ENCODE measurements around the gene TRAPPC5.

DNA sequence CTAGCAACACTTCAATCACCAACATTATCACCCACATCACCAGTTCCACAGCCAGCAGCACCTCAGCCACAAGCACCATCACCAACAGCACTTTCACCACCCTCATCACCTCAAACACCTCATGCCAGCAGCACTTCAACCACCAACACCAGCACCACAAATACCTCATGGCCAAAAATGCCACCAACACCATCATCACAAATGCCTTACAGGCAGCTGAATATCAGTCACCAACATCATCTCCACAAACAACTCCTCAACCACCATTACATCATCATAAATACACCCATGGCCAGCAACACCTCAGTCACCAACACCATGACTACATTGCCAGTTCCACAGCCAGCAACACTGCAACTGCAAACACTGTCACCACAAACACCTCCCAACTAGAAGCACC, 10.9 kb downstream of the TRAPPC5 start:
- TF ChIP-seq, protein P1, sequence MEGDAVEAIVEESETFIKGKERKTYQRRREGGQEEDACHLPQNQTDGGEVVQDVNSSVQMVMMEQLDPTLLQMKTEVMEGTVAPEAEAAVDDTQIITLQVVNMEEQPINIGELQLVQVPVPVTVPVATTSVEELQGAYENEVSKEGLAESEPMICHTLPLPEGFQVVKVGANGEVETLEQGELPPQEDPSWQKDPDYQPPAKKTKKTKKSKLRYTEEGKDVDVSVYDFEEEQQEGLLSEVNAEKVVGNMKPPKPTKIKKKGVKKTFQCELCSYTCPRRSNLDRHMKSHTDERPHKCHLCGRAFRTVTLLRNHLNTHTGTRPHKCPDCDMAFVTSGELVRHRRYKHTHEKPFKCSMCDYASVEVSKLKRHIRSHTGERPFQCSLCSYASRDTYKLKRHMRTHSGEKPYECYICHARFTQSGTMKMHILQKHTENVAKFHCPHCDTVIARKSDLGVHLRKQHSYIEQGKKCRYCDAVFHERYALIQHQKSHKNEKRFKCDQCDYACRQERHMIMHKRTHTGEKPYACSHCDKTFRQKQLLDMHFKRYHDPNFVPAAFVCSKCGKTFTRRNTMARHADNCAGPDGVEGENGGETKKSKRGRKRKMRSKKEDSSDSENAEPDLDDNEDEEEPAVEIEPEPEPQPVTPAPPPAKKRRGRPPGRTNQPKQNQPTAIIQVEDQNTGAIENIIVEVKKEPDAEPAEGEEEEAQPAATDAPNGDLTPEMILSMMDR (IDR thresholded peaks at IDR 0.05 in 8 of 11, conservative IDR thresholded peaks at IDR 0.05 in 3 of 11): no peak
- no peak for TF ChIP-seq POLR2AphosphoS5 (IDR thresholded peaks at IDR 0.05)

All from spleen (tissue), 7 donors.